Esophagus squamous epithelium (tissue), 4 donors: ENCODE measurements around the gene PSD2.

ENCODE experiments used
- CTCF ChIP-seq, 6 experiments: fragments of 450-650 bp in 4 of 6; fragments of 200-600 bp in 2 of 6; sonication (generic) in 2 of 6; IDR thresholded peaks; one replicate each; pipeline ENCODE4 v1.5.1; 2016 to 2019; ENCODE audit warnings: antibody characterized with exemption in 6 of 6, mild to moderate bottlenecking in 4 of 6, moderate library complexity in 4 of 6
- POLR2A ChIP-seq, 4 donors: fragments of 450-650 bp; IDR thresholded peaks; one replicate each; pipeline ENCODE4 v1.6.1; 2017; ENCODE audit warnings: antibody characterized with exemption in 4 of 4, mild to moderate bottlenecking in 4 of 4, moderate library complexity in 3 of 4

DNA sequence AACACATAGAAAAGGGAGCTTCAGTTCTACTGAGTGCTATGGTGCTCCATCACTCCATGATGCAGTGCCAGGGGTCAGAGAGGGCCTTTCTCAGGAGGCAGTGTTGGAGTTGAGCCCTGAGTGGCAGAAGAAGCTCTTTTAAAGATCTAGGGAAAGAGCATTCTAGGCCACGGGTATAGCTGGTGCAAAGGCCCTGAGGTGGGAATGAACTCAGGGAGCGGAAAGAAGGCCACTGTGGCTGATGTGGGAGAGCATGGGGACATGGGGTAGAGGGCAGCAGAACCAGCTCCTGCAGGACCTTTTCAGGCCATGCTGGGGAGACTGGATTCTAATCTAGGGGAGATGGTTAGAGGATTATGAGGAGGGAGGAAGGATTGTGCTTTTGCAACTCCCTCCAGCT, 9.9 kb downstream of the PSD2 start:
- no peak for TF ChIP-seq POLR2A (IDR thresholded peaks at IDR 0.05)
- TF ChIP-seq CTCF (IDR thresholded peaks at IDR 0.05), result no peak
